Stimulated activated CD8-positive, alpha-beta memory T cell treated with anti-CD3 and anti-CD28 coated beads, Interleukin-15, amount 100 ng/mL, for 1 hour (primary cell): ENCODE data around the gene MEI1.
A peak's percentile ranks its signal among the peaks of the same experiment; 100 is the strongest.

Experiments used
- DNase-seq: peaks from one replicate; pipeline ENCODE4 v3.0.0-alpha.2; 2020; ENCODE audit warnings: low read depth

The MEI1 gene

GRCh38 chr22:41787331-41787730, 88.0 kb downstream of the MEI1 start:
- DNase-seq = no peak

DNA sequence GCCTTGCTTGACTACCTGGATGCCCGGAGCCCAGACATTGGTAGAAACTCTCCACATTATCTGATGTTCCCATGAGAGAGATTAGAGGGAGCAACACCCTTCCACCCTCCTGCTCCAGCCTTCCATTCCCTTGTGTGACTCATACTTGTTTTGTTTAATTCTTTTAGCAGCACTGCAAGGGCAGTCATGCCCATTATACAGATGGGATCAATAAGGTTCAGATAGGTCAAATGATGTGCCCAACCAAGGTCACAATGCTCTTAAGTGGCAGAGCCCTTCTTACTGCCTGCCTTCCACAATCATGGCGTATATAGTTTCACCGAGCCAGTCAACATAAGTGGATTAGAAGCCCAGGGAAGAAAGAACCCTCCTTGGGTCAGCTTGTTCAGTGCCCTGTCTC, 94.6 kb downstream of the MEI1 start:
- no peak for DNase-seq

DNA sequence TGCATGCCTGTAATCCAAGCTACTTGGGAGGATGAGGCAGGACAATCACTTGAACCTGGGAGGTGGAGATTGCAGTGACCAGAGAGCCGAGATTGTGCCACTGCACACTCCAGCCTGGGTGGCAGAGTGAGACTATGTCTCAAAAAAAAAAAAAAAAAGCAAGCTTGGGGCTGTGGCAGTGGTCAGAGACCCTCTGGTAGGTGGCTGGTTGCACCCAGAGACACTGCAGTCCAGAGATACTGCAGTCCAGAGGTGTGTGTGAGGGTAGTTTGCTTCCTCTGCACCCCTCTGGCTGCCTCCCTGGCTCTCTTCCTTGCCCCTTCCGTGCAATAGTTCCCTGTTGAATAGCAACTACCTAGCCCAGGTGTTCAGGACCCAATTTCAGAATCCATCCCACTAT, 99.4 kb downstream of the MEI1 start:
- DNase-seq = no peak

DNA sequence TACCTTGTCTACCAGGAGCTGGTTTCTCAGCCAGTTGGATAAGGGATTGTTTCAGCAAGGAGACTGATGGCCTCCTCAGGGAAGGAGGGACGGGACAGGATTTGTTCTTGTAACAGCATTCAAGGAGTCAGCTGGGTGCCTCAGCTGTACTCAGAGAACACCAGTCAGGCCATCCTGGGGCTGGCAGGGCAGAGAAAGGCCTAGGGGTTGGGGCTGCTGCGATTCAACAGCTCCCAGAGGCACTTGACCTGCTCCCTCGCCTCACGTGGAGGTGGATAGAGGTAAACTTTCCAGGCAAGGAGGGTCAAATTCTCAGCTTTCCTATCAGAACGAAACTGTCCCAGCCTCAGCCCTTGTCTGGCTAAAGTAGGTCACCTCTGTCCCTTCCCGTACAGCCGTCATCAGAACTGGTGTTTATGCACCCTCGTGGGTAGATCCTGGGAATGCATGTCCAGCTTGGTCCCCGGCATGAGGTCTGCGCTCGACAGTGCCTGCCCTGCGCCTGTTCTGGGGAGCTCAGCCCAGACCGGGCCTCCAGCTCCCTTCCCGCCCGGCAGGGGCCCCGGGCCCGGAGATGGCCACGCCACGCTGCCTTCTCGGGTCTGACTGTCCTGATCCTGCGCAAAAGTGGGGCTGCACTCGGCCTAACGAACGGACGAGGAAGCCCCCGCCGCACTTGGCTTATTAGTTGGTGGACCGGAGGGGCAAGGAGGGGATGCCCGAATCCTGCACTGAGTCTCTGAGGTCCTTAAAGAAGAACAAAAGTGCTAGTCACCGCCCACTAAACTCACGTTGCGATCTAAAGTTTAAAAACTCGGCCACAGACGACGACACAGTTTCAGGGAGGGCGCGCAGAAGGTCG, 100.4 kb downstream of the MEI1 start:
- no peak for DNase-seq

GRCh38 chr22:41800348-41801146, 101.2 kb downstream of the MEI1 start, which contains the start of gene CCDC134:
Gene CCDC134, plus strand, starts transcription at chr22:41800679. Its CDS starts 8,212 bp downstream, at chr22:41808891.
- DNase-seq = peak; percentile 77

GRCh38 chr22:41801147-41801819, 102.0 kb downstream of the MEI1 start:
- no peak for DNase-seq

- DNase-seq = no peak
These were observed 102.6 kb downstream of the MEI1 start for GRCh38 chr22:41801886-41802285.

DNA sequence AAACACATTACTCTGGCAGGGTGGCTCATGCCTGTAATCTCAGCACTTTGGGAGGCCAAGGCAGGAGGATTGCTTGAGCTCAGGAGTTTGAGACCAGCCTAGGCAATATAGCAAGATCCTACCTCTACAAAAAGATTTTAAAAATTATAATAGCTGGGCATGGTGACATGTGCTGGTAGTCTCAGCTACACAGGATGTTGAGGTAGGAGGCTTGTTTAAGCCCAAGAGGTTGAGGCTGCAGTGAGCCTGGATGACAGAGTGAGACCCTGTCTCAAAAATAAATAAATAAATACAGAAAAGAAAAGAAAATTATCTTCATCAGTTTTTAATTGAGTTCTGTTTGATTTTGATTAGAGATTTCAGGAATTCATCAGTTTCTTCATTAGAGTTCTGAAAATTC, 106.3 kb downstream of the MEI1 start:
- DNase-seq = no peak

- no peak for DNase-seq
These were observed 109.1 kb downstream of the MEI1 start for GRCh38 chr22:41808400-41808799.

DNA sequence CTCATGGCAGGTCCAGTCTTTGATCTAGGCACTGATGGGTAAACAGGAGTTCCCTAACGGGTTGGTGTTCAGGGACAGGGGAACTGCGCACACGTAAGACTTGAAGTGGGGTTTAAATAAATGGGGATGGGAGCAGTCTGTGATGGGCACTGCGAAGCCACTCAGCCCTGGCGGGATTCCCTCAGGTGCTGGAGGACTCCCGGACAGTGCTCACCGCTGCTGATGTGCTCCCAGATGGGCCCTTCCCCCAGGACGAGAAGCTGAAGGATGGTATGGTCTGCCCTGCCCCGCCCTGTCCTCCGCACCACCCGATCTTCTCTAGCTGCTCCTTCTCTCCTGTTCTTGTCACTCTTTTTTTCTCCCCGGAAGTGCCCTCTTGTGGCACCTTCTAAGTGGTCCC, 110.7 kb downstream of the MEI1 start:
- no peak for DNase-seq

GRCh38 chr22:41812805-41813545, 113.7 kb downstream of the MEI1 start:
- no peak for DNase-seq

DNA sequence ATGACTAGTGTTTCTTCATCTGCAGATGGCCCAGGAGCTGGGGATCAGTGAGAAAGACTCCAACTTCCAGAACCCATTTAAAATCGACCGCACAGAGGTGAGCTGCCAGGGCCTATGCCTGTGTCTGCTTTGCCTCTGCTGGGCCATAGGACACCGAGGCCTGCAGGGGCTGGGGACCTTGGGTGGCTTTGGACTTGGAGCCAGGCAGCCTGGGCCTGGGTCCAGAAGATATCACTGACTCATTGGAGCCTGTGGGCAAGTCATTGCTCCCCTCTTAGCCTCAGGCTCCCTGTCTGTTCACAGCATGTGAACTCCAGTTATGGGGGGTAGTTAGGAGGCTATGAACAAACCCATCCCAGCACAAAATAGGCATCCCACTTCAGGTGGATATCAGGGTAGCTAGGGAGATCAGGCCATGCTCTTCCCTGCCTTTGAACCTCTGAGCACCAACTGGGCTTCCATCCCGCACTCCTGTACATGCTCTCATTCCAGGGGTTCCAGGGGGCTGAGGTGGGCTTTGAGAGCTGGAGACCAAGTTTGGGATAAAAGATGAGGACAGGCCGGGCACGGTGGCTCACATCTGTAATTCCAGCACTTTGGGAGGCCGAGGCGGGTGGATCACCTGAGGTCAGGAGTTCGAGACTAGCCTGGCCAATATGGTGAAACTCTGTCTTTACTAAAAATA, 114.6 kb downstream of the MEI1 start:
- DNase-seq = no peak

DNA sequence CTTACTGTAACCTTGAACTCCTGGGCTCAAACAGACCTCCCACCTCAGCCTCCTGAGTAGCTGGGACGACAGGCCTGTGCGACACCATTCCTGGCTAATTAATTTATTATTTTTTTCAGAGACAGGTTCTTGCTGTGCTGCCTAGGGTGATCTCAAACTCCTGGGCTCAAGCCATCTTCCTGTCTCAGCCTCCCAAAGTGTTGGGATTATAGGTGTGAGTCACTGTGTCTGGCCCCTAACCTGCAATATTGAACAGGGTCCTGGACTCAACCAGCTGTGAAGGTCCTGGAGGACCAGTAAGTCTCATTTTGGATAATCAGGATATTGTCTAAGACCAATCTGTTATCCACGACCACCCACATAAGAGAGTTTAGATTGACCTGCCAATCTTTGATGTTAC, 116.4 kb downstream of the MEI1 start:
- DNase-seq = no peak

DNA sequence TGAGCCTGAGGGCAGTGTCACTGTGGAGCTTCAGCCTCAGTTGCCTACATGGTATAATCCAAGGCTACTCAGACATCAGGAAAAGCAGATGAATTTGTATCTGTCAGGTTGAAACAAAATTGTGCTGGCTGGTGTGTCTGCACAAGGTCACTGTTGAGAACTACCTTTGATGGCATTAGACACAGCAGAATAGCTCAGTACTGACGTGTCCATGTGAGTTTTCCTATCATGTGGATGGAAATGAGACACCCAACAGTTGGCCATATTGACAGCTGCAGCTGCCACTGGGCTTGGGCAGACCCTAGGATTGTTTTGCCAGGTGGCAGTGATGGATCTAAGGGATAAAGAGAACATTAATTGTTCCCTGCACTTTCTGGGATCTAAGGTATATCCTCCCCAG, 116.9 kb downstream of the MEI1 start:
- no peak for DNase-seq

GRCh38 chr22:41816871-41817270, 117.6 kb downstream of the MEI1 start:
- no peak for DNase-seq

DNA sequence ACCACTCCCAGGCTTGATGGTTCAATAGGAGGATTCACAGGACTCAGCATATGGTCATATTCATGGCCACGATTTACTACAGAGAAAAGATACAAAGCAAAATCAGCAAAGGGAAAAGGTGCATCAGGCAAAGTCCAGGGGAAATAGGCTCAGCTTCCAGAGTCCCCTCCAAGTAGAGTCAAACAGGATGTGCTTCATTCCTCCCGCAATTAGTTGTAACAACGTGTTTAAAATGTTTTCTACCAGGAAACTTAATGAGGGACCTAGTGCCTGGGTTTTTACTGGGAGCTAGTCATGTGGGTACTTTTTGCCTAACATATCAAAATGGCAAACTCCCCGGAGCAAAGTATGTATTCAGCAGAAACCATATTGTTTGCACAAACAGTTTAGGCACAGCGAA, 118.7 kb downstream of the MEI1 start:
- no peak for DNase-seq

- DNase-seq = no peak
These were observed 119.3 kb downstream of the MEI1 start for GRCh38 chr22:41818596-41818995.

DNA sequence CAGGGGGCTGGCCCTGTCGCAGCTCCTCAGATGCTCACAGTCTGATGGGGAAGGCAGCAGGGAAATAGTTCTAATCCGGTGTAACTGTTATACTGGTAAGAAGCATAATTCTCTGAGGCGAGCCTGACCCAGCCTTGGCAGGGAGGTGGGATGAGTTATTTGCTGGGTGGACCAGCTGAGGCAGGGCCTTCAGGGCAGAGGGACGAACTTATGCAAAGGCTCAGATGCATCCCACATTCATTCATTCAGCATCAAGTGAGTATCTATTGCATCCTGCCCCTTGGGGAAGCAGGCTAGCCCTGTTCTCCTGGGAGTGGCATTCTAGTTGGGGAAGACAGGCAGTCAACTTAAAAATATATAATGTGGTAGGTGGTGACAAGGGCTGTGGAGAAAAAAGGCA, 120.0 kb downstream of the MEI1 start:
- DNase-seq = no peak

DNA sequence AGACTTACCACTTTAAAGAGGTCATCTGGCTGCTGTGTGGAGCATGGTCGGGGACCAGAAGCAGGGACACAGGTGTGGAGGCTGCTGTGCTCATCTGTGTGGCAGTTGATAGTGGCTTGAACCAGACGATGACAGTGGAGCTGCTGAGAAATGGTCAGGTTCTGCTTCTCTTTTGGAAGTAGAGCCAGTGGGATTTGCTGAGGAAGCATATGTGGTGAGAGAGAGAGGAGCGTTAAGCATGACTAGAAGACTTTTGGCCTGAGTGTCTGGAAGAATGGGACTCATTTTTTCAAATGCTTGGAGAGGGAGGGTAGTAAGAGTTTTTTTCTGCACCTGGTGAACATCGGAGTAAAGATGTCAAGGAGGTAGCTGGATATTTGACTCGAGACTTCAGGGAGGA, 121.1 kb downstream of the MEI1 start:
- DNase-seq = no peak

DNA sequence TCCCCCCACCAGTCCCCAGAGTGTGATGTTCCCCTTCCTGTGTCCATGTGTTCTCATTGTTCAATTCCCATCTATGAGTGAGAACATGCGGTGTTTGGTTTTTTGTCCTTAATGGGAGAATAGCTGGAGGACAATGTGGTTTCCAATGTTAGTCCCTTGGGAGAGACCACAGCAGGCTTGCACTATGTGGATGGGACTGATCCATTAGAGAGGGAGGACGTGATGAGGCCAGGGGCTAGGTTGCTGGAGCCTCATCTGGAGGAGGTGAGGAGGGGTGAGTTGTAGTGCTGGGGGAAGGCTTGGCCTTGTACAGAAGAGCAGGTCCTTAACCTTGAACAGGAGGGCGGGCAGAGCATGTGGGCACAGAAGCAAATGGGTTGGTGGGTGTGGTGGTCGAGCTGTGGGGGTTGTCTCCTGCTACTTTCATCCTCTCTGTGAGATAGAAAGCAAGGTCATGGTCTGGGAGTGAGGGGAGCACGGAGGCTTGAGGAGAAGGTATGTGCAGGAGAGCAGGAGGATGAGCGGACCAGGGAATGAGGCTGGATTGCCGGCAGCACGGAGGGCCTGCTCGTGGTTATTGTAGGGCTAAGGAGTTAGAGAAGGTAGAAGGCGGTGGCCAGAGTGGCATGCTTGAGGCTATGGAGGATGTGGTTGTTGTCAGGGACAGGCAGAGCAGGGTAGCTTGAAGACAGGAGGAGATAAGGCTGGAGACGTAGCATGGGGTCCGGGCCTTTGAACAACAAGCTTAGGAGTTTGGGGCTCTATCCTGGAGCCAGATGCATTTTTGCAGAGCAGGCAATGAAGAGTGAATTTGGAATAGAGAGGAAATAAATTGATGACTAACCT, 122.4 kb downstream of the MEI1 start:
- DNase-seq = no peak
